Ecto neural progenitor cell (in vitro differentiated cells): Measurements from ENCODE around the gene ST6GALNAC1.

Experiments used
- DNase-seq: peaks from one replicate; pipeline ENCODE4 v3.0.0-alpha.2; 2018; ENCODE audit warnings: low spot score

ST6GALNAC1 gene

GRCh38 chr17:76578376-76578775 lies 65.2 kb downstream of the ST6GALNAC1 start:
- DNase-seq, result no peak

- DNase-seq, result no peak
These were observed 65.7 kb downstream of the ST6GALNAC1 start for GRCh38 chr17:76577876-76578275.

GRCh38 chr17:76576189-76576588 lies 67.4 kb downstream of the ST6GALNAC1 start:
- DNase-seq, result no peak

- no peak for DNase-seq
These were observed 68.0 kb downstream of the ST6GALNAC1 start for GRCh38 chr17:76575570-76575969.
